K562 (cell line): Measurements from ENCODE around the gene PCSK5. TPM values are rescaled to one million over a fixed set of nuclear protein-coding genes. Genes with fewer than 3 reads are reported as not detected.

Experiments used
- ATAC-seq: fragments of 200-7000 bp; cut with Tn5 transposase; 3 replicates; pipeline ENCODE4 v1.9.1; 2020; ENCODE audit warnings: moderate library complexity
- BruUV-seq: library from RNA; stranded (reverse); fragments of 400-500 nt; replicated peaks from 2 replicates; lab custom pipeline; 2021; lab: Mats Ljungman, UMichigan
- CTCF ChIA-PET: fragments of 300-600 bp; formaldehyde crosslinking; extraction: SDS; loops from one replicate; lab custom pipeline; 2021; ENCODE audit warnings: low intra/inter-chr PET ratio; lab: Yijun Ruan, JAX
- POLR2A ChIA-PET: fragments of 300-600, 350-650 bp; sonication (Branson Sonifier 250); formaldehyde crosslinking; extraction: SDS; loops from one replicate; lab custom pipeline; 2021; ENCODE audit warnings: antibody characterized with exemption, inconsistent platforms; lab: Yijun Ruan, JAX
- DNase-seq, 4 experiments: peaks; one replicate each; pipeline versions ENCODE4 v3.0.0 to v3.0.0-alpha.2; 2011 to 2018; ENCODE audit warnings: low spot score in 3 of 4, mixed read lengths in 3 of 4; ENCODE audit errors: extremely low read depth in 1 of 4
- FAIRE-seq: peaks from 2 replicates; lab custom pipeline; 2011; peaks lifted over from hg19 to GRCh38; lab: Jason Lieb, UNC
- H2AFZ ChIP-seq: 2 replicates; pipeline ENCODE4 v1.6.0; 2011; ENCODE audit warnings: low read depth, low read length, control low read depth, inconsistent platforms
- H3K27ac ChIP-seq: fragments of 200-600 bp; 3 replicates; pipeline ENCODE4 v1.8.0; 2011; ENCODE audit warnings: low read depth, mild to moderate bottlenecking, control low read depth, inconsistent platforms, low read length, moderate library complexity, mixed read lengths; ENCODE audit errors: extremely low read depth
- H3K27me3 ChIP-seq, 2 experiments: fragments of 300-600 bp in 1 of 2; 2 replicates in 1 of 2; 3 replicates in 1 of 2; pipeline versions ENCODE4 v1.6.0 to v1.8.0; 2011; ENCODE audit warnings: inconsistent platforms in 2 of 2, low read length in 2 of 2, mild to moderate bottlenecking in 1 of 2, mixed read lengths in 1 of 2, moderate library complexity in 1 of 2; ENCODE audit not compliant: control insufficient read depth in 2 of 2, insufficient read depth in 2 of 2
- H3K36me3 ChIP-seq: fragments of 300-600 bp; 3 replicates; pipeline ENCODE4 v1.8.0; 2011; ENCODE audit warnings: mild to moderate bottlenecking, low read length, inconsistent platforms; ENCODE audit not compliant: control insufficient read depth, insufficient read depth
- H3K4me1 ChIP-seq, 2 experiments: fragments of 200-600 bp in 1 of 2; replicated peaks in 1 of 2; 2 replicates in 1 of 2; 3 replicates in 1 of 2; pipeline versions ENCODE4 v1.5.1 to v1.8.0; 2011; ENCODE audit warnings: inconsistent platforms in 2 of 2, low read length in 2 of 2, mild to moderate bottlenecking in 1 of 2, mixed read lengths in 1 of 2, moderate library complexity in 1 of 2; ENCODE audit not compliant: control insufficient read depth in 2 of 2, insufficient read depth in 2 of 2
- H3K4me2 ChIP-seq: 2 replicates; pipeline ENCODE4 v1.6.1; 2011; ENCODE audit warnings: low read length, control low read depth, inconsistent platforms, mixed read lengths; ENCODE audit not compliant: insufficient read depth
- H3K4me3 ChIP-seq: fragments of 200-600 bp; sonication (generic), shearing (Covaris generic); 2 replicates; pipeline ENCODE4 v1.5.1; 2016; ENCODE audit warnings: control low read depth, inconsistent platforms
- H3K79me2 ChIP-seq: fragments of 200-600 bp; 3 replicates; pipeline ENCODE4 v1.8.0; 2011; ENCODE audit warnings: low read length, inconsistent platforms; ENCODE audit not compliant: control insufficient read depth, insufficient read depth
- H3K9ac ChIP-seq, 2 experiments: 2 replicates each; pipeline versions ENCODE4 v1.6.0 to v1.6.1; 2011; ENCODE audit warnings: low read depth in 2 of 2, low read length in 2 of 2, control low read depth in 1 of 2, inconsistent platforms in 1 of 2, mild to moderate bottlenecking in 1 of 2, mixed read lengths in 1 of 2; ENCODE audit not compliant: insufficient read depth in 1 of 2
- H3K9me1 ChIP-seq: one replicate; pipeline ENCODE4 v1.6.0; 2011; ENCODE audit warnings: inconsistent platforms, mild to moderate bottlenecking, low read length, moderate library complexity; ENCODE audit not compliant: control insufficient read depth, insufficient read depth
- H3K9me3 ChIP-seq: replicated peaks from 2 replicates; pipeline ENCODE4 v1.5.1; 2011; ENCODE audit warnings: low read depth, low read length, inconsistent platforms; ENCODE audit not compliant: control insufficient read depth, insufficient read depth
- H4K20me1 ChIP-seq: replicated peaks from 2 replicates; pipeline ENCODE4 v1.6.1; 2011; ENCODE audit warnings: low read length, inconsistent platforms, mixed read lengths; ENCODE audit not compliant: control insufficient read depth, insufficient read depth
- CEBPB ChIP-seq: fragments of 450-650 bp; IDR thresholded peaks from 2 replicates; pipeline ENCODE4 v1.6.1; 2016; ENCODE audit warnings: missing genetic modification characterization, missing compliant biosample characterization
- HDAC2 ChIP-seq: fragments of 450-650 bp; IDR thresholded peaks from 2 replicates; pipeline ENCODE4 v1.6.1; 2016; ENCODE audit warnings: mild to moderate bottlenecking
- NR0B1 ChIP-seq: fragments of 450-650 bp; IDR thresholded peaks from one replicate; pipeline ENCODE4 v1.6.1; 2018; ENCODE audit warnings: mild to moderate bottlenecking, moderate library complexity; ENCODE audit not compliant: partially characterized antibody
- RAD51 ChIP-seq: fragments of 450-650 bp; IDR thresholded peaks from 2 replicates; pipeline ENCODE4 v1.7.1; 2016; ENCODE audit warnings: low read depth, mild to moderate bottlenecking, borderline replicate concordance
- TFE3 ChIP-seq: fragments of 450-650 bp; formaldehyde crosslinking; IDR thresholded peaks from 2 replicates; pipeline ENCODE4 v1.4.0; 2020; ENCODE audit warnings: mild to moderate bottlenecking, mixed read lengths
- USF2 ChIP-seq: sonication (generic); formaldehyde crosslinking; IDR thresholded peaks from 2 replicates; pipeline ENCODE4 v1.5.0; 2020; ENCODE audit warnings: missing genetic modification reagents
- ZBTB40 ChIP-seq, 2 experiments: fragments of 450-650 bp in 1 of 2; sonication (generic) in 1 of 2; formaldehyde crosslinking in 1 of 2; IDR thresholded peaks; 2 replicates each; pipeline versions ENCODE4 v1.7.1 to v1.9.0; 2016 to 2022; ENCODE audit warnings: inconsistent platforms in 1 of 2, mild to moderate bottlenecking in 1 of 2, missing genetic modification reagents in 1 of 2
- ZNF696 ChIP-seq: fragments of 250-450 bp; sonication (Bioruptor Pico); conservative IDR thresholded peaks from 2 replicates; pipeline ENCODE4 v1.4.0; 2020; ENCODE audit warnings: mild to moderate bottlenecking, moderate library complexity
- ZNF717 ChIP-seq: fragments of 250-450 bp; sonication (Bioruptor Pico); IDR thresholded peaks from 2 replicates; pipeline ENCODE4 v1.5.0; 2021
- WGBS: fragments of 100-300 bp; shearing (Covaris generic); methylation state at CpG from one replicate; pipeline ENCODE4 v1.1.6; 2016; ENCODE audit warnings: low coverage, mixed read lengths; ENCODE audit not compliant: insufficient coverage; ENCODE audit errors: missing lambda C conversion rate; 5-methylcytosine and 5-hydroxymethylcytosine counted together
- in situ Hi-C: fragments of 300-500 bp; cut with MboI; formaldehyde crosslinking; loops from 4 replicates; pipeline ENCODE4 v1.15.0; 2018; ENCODE audit warnings: inconsistent platforms, mixed read lengths
- intact Hi-C: fragments of 100-400 bp; cut with micrococcal nuclease; formaldehyde crosslinking; loops from 2 replicates; pipeline ENCODE4 v1.14.2; 2022
- polyA plus RNA-seq, 8 experiments: library from polyadenylated mRNA; depleted of rRNA in 4 of 8; stranded (reverse) in 5 of 8; unstranded in 3 of 8; fragments of >200 nt; fragmentation: Nextera tagmentation in 2 of 8; fragmentation: Illumina TruSeq in 1 of 8; extraction: Ambion mirVana in 2 of 8; extraction: Trizol in 1 of 8; gene quantifications; 2 replicates each; pipeline versions ENCODE4 v1.2.1 to v1.2.3, GENCODE V29; 2011 to 2014; ENCODE audit warnings: inconsistent platforms in 1 of 8, missing spikeins in 1 of 8
- total RNA-seq, 7 experiments: library from RNA; depleted of rRNA in 6 of 7; stranded (reverse); fragments of >200 nt in 6 of 7; fragmentation: Illumina TruSeq in 2 of 7; extraction: Trizol in 2 of 7; gene quantifications; 2 replicates each; pipeline versions ENCODE4 v1.2.1 to v1.2.3, GENCODE V29; 2011 to 2021; ENCODE audit warnings: low replicate concordance in 1 of 7

The PCSK5 gene
- total and polyA plus RNA-seq, 9 of the 15 experiments (the other 6 are each of a cell fraction or from before 2014, with no cell fraction given) = not detected

GRCh38 chr9:75985515-75985914 is 95.0 kb downstream of the PCSK5 start:
- no peaks in the 10 kb centered on the region for H3K4me1 ChIP-seq
- no peak for ATAC-seq
- no peak overlapping the region for H3K4me3 ChIP-seq
- no peak overlapping the region for H3K9ac ChIP-seq
- CTCF ChIA-PET = no interaction called here
- POLR2A ChIA-PET = no interaction called here
- no peaks in the 10 kb centered on the region for H4K20me1 ChIP-seq
- no peak overlapping the region for H3K4me2 ChIP-seq
- no peak overlapping the region for H2AFZ ChIP-seq
- no TSS peak for BruUV-seq
- H3K9me1 ChIP-seq = no peaks in the 10 kb centered on the region
- H3K9me3 ChIP-seq = no peaks in the 10 kb centered on the region
- H3K36me3 ChIP-seq = no peaks in the 10 kb centered on the region
- in situ Hi-C loops (no loop called here), intact Hi-C loops (no loop called here)
- no peak for DNase-seq
- H3K27me3 ChIP-seq = no peaks in the 10 kb centered on the region
- H3K79me2 ChIP-seq = no peaks in the 10 kb centered on the region
- no peak for FAIRE-seq
- no peak overlapping the region for H3K27ac ChIP-seq
- WGBS = 0% methylated on average over 3 of the region's 3 CpGs
- TF ChIP-seq ZBTB40 (IDR thresholded peaks at IDR 0.05) (peak; percentile 82), ZBTB40 (CRISPR knock-in tag; IDR thresholded peaks at IDR 0.05) (no peak), HDAC2 (no peak), RAD51 (peak; percentile 63; the same call in 1 of the 2 replicates), ZNF696 (no peak), ZNF717 (CRISPR knock-in tag) (no peak), CEBPB (tag) (0 out of 2 replicates have a peak, but pooled peaks have one; percentile 24), TFE3 (CRISPR knock-in tag) (peak; percentile 62), NR0B1 (no peak), USF2 (CRISPR knock-in tag) (0 out of 2 replicates have a peak, but pooled peaks have one; percentile 14)
